Esophagus muscularis mucosa (tissue), 4 donors: ENCODE measurements around the gene COL11A2. TPM values are rescaled to one million over a fixed set of nuclear protein-coding genes. Genes with fewer than 3 reads are reported as not detected.

ENCODE experiments used
- DNase-seq: peaks from one replicate; pipeline ENCODE4 v3.0.0-alpha.2; 2017; ENCODE audit errors: extremely low spot score
- H3K27ac ChIP-seq, 4 donors: fragments of 200-600 bp; sonication (generic); replicated peaks in 1 of 4; 1 replicate in 3 of 4; 2 replicates in 1 of 4; pipeline ENCODE4 v1.5.1; 2016 to 2019; ENCODE audit warnings: mild to moderate bottlenecking in 1 of 4
- H3K27me3 ChIP-seq, 4 donors: fragments of 200-600 bp; sonication (generic); one replicate each; pipeline versions ENCODE4 v1.5.1 to v1.6.0; 2016 to 2019
- H3K36me3 ChIP-seq, 4 donors: fragments of 200-600 bp; sonication (generic); one replicate each; pipeline ENCODE4 v1.5.1; 2016 to 2019
- H3K4me1 ChIP-seq, 4 donors: fragments of 200-600 bp; sonication (generic); one replicate each; pipeline ENCODE4 v1.5.1; 2016 to 2019
- H3K4me3 ChIP-seq, 4 donors: fragments of 200-600 bp; sonication (generic); 1 replicate in 2 of 4; 2 replicates in 2 of 4; pipeline ENCODE4 v1.5.1; 2016 to 2019; ENCODE audit warnings: mild to moderate bottlenecking in 4 of 4, moderate library complexity in 1 of 4
- H3K9me3 ChIP-seq, 4 donors: fragments of 200-600 bp; sonication (generic); 1 replicate in 3 of 4; 2 replicates in 1 of 4; pipeline ENCODE4 v1.5.1; 2016 to 2019
- CTCF ChIP-seq, 3 experiments: fragments of 200-600 bp in 2 of 3; fragments of 450-650 bp in 1 of 3; sonication (generic) in 2 of 3; IDR thresholded peaks; one replicate each; pipeline ENCODE4 v1.5.1; 2017 to 2019; ENCODE audit warnings: antibody characterized with exemption in 3 of 3, mild to moderate bottlenecking in 2 of 3, moderate library complexity in 1 of 3
- EP300 ChIP-seq: sonication (generic); formaldehyde crosslinking; IDR thresholded peaks from one replicate; pipeline ENCODE4 v1.6.1; 2017; ENCODE audit warnings: antibody characterized with exemption
- POLR2A ChIP-seq: fragments of 450-650 bp; IDR thresholded peaks from one replicate; pipeline ENCODE4 v1.6.1; 2017; ENCODE audit warnings: antibody characterized with exemption, moderate library complexity, mild to moderate bottlenecking, low read depth
- POLR2AphosphoS5 ChIP-seq, 2 donors: sonication (generic); formaldehyde crosslinking; IDR thresholded peaks; one replicate each; pipeline ENCODE4 v1.6.1; 2017; ENCODE audit warnings: antibody characterized with exemption in 2 of 2
- WGBS: methylation state at CpG from one replicate; pipeline ENCODE4 v1.1.5; 2018; 5-methylcytosine and 5-hydroxymethylcytosine counted together
- intact Hi-C: fragments of 100-400 bp; cut with DNase I; formaldehyde crosslinking; loops from one replicate; pipeline ENCODE4 v1.15.1; 2023
- total RNA-seq, 4 donors: library from RNA; depleted of rRNA; stranded (reverse); fragments of >200 nt; gene quantifications; one replicate each; pipeline versions ENCODE4 v1.1.0 to v1.2.1, GENCODE V29; 2016

The COL11A2 gene
- total RNA-seq, 4 donors from 2014 or later: 0.17 to 1.1 (median 0.19) TPM; not detected in 1

- intact Hi-C loops: no loop called here
- no peaks in the 10 kb centered on the region for H3K9me3 ChIP-seq
- WGBS: 1% methylated on average over 29 of the region's 29 CpGs
- H3K36me3 ChIP-seq: peaks cover 12 to 41% (median 39%) of the 10 kb centered on the region in 4 donors
- peak overlapping the region; percentile 92 to 97 (median 95) for H3K27ac ChIP-seq
- H3K4me3 ChIP-seq: peak overlapping the region; percentile 76 to 96 (median 93)
- no peak for TF ChIP-seq CTCF (IDR thresholded peaks at IDR 0.05)
- TF ChIP-seq EP300: no peak
- no peak for TF ChIP-seq POLR2A
- TF ChIP-seq POLR2AphosphoS5 (IDR thresholded peaks at IDR 0.05): no peak
- no peak for DNase-seq
- peaks cover 37 to 67% (median 49%) of the 10 kb centered on the region in 4 donors for H3K4me1 ChIP-seq
- no peaks in the 10 kb centered on the region for H3K27me3 ChIP-seq
Observed at GRCh38 chr6:33207552-33208090, 15.4 kb upstream of the COL11A2 start.

- WGBS: 22% methylated on average over 19 of the region's 20 CpGs
- TF ChIP-seq POLR2AphosphoS5 (IDR thresholded peaks at IDR 0.05) (no peak), POLR2A (no peak), CTCF (IDR thresholded peaks at IDR 0.05) (no peak), EP300 (no peak)
- Histone ChIP-seq H3K4me3 (peak overlapping the region; percentile 76 to 96 (median 93)), H3K4me1 (peaks cover 41 to 67% (median 52%) of the 10 kb centered on the region in 4 donors), H3K36me3 (peaks cover 18 to 46% (median 44%) of the 10 kb centered on the region in 4 donors), H3K27ac (peak overlapping the region; percentile 92 to 97 (median 95)), H3K27me3 (no peaks in the 10 kb centered on the region), H3K9me3 (no peaks in the 10 kb centered on the region)
- no peak for DNase-seq
- intact Hi-C loops: no loop called here
Observed at GRCh38 chr6:33206864-33207551, 14.7 kb upstream of the COL11A2 start.

GRCh38 chr6:33206027-33206863, 14.0 kb upstream of the COL11A2 start:
- Histone ChIP-seq H3K27ac (no peak overlapping the region), H3K9me3 (no peaks in the 10 kb centered on the region), H3K27me3 (no peaks in the 10 kb centered on the region), H3K4me1 (peaks cover 48 to 69% (median 60%) of the 10 kb centered on the region in 4 donors), H3K4me3 (no peak overlapping the region), H3K36me3 (peaks cover 18 to 45% (median 39%) of the 10 kb centered on the region in 4 donors)
- no peak for TF ChIP-seq CTCF (IDR thresholded peaks at IDR 0.05)
- no peak for TF ChIP-seq POLR2AphosphoS5 (IDR thresholded peaks at IDR 0.05)
- TF ChIP-seq POLR2A: no peak
- TF ChIP-seq EP300: no peak
- intact Hi-C loops: no loop called here
- 85% methylated on average over 3 of the region's 3 CpGs for WGBS
- no peak for DNase-seq

GRCh38 chr6:33205191-33206026, 13.1 kb upstream of the COL11A2 start:
- H3K27me3 ChIP-seq: no peaks in the 10 kb centered on the region
- H3K27ac ChIP-seq: peak overlapping the region in 3 of 4 donors; percentile 31 to 68 (median 60)
- H3K36me3 ChIP-seq: peaks cover 18 to 36% (median 30%) of the 10 kb centered on the region in 4 donors
- intact Hi-C loops: no loop called here
- H3K9me3 ChIP-seq: no peaks in the 10 kb centered on the region
- 54% methylated on average over 13 of the region's 17 CpGs for WGBS
- TF ChIP-seq EP300: no peak
- no peak for TF ChIP-seq POLR2AphosphoS5 (IDR thresholded peaks at IDR 0.05)
- TF ChIP-seq POLR2A: no peak
- no peak for TF ChIP-seq CTCF (IDR thresholded peaks at IDR 0.05)
- no peak for DNase-seq
- H3K4me1 ChIP-seq: peaks cover 49 to 71% (median 63%) of the 10 kb centered on the region in 4 donors
- H3K4me3 ChIP-seq: peak overlapping the region; percentile 62 to 65 (median 62)
